KG1 (cell line): Measurements from ENCODE around the gene ITIH3.

Experiments used
- DNase-seq: peaks from one replicate; lab custom pipeline; 2025; lab: John Stamatoyannopoulos, UW

Gene ITIH3

DNA sequence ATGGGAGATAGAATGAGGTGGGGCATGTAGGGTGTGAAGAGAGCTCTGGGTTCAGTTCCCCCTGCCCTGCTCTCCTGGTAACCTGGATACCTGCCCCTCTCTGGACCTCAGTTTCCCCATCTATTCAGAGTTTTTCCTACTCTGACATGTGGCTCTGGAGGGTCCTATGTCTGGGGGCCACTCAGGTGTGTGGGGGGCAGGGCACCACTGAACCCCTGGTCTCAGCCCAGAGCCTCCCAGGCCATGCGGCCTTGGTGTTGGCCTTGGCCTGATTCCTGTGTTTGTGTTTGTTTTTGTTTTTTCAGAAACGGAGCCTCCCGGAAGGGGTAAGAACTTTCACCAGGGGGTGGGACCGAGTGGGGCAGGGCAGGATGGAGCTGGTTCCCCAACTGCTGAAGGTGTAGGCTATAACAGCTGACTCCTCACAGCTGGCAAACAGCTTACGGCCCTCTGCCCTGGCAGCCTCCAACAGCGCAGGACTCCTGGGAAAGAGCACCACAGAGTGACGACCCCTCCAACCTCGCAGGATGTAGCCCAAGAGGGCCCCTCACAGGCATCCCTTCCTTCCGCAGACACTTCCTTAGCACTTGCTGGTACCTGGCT, 803 bp downstream of the ITIH3 start:
- no peak for DNase-seq

DNA sequence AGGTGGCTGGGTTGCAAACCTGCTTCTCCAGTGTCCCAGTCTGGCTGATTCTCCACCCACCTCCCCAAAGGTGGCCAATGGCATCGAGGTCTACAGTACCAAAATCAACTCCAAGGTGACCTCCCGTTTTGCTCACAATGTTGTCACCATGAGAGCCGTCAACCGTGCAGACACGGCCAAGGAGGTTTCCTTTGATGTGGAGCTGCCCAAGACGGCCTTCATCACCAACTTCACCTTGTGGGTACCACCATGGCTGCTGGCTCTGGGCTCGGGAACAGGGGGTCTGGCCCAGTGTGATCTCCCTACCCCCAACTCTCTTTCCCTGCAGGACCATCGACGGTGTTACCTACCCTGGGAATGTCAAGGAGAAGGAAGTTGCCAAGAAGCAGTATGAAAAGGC, 1.8 kb downstream of the ITIH3 start:
- DNase-seq: no peak

DNA sequence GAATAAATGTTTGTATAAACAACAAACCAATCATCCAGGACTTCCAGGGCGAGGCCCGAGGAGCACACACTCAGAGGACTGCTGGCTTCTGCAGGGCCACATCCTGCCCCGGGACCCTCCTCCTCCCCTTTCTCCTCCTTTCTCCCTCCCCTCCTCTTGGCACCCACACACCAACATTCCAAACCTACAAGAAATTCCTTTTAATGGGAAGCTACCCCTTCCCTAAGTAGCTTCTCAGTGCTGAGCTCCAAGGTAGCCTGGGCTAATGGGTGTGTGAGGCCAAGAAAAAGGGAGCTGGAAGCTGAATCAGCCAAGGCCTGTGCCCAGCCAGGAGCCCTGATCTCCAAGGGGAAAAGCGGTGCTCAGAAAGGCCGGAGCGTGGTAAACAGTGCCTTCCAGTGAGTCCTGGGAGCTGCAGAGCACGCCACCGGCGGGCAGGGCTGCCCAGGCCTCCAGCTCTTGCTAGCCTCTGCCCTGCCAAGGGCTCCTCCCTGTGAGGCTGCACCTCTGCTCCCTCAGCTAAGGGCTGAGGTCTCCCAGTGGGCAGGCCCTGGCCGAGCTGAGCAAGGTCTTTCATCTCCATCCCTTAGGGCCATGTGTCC, 3.9 kb downstream of the ITIH3 start:
- no peak for DNase-seq

DNA sequence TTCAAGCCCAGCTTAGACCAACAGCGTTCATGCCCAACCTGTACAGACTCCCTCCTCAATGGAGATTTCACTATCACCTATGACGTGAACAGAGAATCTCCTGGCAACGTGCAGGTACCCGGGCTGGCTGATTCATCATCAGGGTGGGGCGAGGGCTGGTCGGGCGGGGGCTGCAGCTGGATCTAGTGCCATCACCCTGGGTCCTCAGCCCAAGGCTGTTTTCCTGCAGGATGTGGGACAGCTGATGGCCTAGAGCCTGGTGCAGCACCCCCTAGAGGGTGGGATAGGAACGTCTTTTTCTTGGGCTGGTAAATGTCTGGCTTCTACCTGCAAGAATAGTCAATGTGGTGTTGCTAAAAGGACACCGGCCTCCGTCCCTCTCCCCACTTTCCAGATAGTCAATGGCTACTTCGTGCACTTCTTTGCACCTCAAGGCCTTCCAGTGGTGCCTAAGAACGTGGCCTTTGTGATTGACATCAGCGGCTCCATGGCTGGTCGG, 4.4 kb downstream of the ITIH3 start:
- no peak for DNase-seq

DNA sequence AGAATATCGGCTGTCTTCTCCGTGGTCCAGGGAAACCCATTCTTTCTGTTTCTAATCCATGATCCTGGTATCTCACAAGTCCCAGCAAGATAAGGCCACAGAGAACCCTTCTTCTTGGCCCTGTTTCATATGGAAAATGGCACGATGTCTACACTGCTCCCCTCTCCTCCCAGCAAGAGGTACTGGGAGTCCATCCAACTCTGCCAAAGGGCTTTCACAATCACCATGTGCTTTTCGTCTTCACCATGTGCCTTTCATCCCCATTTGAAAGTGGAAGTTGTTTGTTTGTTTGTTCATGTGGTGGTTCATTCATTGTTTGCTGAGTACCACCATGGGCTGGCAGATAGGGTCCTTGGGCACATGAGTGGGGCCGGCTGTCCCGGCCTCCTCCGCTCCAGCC, 5.5 kb downstream of the ITIH3 start:
- no peak for DNase-seq

DNA sequence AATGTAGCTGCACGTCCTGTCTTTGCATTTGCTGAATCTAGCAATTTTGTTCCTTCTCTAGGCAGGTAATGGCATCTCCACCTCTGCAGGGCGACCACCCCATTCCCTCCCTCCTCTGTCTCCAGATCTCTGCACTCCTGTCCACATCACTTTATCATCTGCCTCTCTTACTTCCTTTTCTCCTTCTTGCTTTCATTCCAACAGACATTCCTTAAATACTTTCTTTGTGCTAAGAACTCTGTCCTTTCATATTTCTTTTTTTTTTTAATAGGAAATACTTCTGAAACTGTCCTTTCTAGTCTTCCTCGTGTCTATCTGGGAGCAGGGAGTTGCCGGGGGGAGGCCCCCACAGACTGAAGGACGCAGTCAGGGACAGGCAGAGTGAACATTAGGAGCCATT, 7.2 kb downstream of the ITIH3 start:
- no peak for DNase-seq

DNA sequence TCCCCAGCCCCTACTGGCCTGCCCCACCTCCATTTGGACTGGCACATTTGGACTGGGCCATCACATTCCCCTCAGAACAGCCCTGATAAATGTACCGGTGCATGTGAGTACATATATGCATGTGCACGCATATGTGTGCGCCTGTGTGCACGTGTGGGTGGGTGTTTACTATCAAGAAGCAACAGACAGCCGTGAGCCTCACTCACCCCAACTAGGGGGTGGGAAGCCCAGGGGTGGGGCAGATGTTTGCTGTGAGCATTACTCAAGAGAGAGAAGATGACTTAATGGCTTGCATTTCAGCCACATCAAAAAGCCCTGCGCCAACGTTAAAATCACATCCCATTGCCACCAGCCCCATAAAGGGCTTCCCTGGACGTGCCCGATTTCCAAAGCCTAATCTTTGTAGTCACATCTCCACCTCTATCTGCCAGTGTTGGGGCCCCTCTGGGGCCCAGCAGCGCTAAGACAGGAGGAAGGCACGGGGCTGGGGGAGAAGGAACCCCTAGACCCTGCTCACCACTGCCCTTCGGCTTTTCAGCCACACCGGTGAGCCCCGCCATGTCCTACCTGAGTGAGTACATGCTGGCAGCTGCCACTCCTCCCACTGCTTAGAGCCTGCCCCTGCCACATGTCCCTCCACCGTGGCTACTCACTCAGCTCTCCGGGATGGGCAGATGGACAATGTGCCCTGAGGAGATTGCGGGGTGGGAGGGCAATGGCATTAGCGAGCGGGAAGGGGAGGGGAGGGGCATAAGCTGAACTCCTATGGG, 10.9 kb downstream of the ITIH3 start:
- no peak for DNase-seq

DNA sequence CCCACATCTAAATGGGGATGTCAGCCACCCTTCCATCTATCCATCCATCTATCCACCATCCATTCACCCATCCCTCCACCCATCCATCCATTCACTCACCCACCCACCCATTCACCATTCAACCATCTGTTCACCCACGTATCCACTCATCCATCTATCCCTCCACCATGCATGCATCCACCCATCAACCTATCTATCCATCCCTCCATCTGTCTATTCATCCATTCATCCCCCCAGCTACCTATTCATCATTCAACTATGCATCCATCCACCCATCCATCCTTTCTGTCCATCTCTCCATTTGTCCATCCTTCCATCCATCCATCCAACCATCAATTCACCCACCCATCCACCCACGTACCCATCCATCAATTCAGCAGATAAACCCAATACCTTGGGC, 14.6 kb downstream of the ITIH3 start:
- no peak for DNase-seq

DNA sequence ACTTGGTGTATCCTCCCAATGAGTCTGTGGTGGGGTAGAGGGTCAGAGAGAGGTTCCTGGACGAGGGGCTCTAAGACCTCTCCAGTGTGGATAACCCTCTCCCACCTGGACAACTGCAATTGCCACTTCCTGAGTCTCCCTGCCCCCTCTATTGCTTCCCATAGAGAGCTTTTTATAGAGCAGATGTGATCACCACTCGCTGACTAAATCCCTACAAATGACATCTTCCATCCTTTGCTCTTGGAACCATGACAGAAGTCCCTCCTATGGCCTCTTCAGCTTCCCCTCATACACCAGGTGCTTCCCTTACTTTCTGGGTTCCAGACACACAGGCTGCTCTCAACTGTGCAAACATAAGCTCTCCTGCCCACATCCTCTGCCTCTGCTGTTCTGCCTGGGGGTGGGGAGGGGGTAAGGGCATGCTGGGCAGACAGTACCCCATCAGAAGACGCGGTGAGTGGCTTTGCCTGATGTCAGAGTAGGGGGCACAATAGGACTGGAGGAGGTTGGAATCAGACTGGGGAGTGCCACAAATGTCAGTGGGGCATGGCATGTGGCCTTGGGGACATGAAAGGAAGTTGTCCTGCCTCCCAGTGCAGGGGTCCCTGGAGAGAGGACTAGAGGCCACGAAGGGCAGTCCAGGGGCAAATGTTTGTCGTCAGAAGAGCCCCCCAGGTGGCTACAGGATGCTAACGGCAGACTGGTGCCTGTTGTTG, 15.2 kb downstream of the ITIH3 start:
- no peak for DNase-seq

DNA sequence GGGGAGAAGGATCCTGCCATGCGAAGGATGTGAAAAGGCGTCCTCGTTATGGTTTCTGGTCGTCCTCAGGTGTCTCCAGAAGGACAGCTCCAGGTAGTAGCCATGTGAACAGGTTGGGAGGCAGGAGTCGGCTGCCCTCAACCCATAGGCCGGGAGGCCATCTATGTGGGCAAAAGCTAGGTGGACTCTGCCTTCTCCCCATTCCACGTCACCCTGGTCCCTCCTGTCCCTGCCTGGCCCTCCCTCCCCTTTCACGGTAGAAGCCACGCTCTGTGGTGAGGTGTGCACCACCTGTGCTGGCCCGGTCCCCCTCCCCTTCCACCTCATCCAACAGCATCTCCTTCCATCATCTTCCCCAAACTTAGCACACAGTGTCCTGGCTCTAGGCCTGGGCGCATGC, 16.3 kb downstream of the ITIH3 start:
- no peak for DNase-seq

DNA sequence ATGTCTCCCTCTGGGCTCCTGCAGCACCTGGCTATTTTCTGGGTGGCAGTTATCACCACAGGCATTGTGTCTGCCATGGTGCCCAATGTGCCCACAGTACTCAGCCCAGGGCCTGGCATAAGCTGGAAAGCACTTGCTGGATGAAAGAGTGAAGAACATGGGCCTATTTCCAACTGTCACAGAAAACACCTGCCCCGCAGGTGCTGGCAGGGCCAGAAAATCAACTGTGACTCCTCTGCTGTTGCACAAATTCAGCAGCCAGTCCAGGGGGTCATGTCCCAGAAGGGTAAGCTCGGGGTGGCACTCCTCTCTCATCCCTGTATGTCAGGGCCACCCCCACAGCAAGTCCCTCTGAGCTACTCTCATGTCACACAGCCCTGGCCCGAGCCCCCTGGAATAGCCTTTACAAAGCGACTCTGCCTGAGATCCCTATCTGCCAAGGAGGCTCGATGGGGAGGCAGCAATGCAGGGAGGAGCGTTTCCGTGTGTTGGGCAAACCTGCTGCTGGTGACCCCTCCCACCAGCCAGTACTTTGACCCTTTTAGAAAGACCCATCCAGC, 16.9 kb downstream of the ITIH3 start:
- no peak for DNase-seq

DNA sequence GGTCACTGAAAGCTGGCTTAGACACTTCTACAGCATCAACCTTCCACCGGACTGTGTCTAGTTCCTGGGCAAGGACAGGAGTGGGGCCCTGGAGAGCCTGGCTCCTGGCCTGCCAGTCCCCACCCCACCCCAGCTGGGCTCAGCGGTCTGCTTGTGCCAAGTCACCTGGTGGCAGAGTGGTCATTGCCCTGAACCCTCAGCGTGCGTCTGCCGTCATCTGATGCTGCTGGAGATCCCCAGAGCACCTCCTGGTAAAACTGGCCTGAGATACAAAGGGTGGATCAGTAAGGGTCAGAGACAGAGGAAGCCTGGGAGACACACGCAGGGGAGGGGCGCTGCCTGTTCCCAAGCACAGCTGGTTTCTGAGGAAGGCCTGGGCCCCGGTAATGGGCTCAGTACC, 19.2 kb downstream of the ITIH3 start:
- no peak for DNase-seq

DNA sequence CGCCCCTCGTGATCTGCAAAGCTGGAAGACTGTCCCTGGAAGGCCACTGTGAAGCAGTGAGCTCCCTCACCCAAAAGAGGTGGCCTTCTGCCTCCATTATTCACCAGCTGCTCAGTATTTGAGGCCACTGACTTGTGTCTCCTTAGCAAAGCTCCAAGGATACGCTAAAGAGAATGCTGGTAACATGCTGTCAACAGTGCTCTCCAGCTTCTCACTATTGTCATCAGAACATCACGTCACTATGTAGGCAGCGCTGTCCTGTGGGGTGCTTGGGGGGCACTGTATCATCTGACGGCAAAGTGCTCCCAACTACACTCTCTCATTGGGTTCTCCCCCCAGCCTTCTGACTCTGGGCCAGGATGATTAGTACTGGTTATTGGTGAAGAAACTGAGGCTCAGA, 21.6 kb downstream of the ITIH3 start:
- DNase-seq: no peak

DNA sequence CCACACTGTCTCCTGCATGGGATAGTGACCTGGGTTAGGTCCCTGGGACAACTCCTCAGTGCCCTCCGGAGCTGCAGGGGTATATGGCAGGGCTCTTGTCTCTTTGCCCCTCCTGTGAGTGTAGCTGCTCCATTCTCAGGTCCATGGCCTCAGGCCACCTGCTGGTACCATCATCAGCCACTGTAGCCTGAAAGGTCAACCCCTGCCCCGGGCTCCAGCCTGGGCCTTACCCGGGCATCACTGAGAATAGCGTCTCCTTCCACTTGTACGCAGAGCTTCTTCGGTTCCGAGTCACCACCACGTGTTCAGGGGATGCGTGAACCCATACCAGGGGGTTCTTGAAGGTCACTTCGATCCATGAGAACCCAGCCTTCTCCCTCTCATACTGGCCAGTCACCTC, 22.1 kb downstream of the ITIH3 start:
- no peak for DNase-seq

DNA sequence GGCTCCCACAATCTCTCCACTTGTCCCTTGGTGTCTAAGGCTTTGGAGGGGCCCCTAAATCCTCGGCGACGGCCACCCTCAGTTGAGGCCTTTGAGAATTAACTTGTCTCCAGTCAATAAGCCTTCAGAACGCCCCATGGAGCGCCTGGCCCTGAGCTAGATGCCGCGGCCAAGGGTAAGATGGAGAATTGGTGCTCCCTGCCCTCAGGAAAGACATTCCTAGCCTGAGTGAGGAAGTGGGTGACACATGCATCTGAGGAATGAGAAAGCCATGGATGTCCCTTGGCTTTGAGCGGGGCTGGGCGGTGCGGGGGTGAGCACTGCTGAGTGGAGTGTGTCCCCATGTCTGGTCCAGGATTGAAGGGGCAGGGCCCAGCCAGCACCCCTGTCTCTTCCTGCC, 22.6 kb downstream of the ITIH3 start:
- no peak for DNase-seq

DNA sequence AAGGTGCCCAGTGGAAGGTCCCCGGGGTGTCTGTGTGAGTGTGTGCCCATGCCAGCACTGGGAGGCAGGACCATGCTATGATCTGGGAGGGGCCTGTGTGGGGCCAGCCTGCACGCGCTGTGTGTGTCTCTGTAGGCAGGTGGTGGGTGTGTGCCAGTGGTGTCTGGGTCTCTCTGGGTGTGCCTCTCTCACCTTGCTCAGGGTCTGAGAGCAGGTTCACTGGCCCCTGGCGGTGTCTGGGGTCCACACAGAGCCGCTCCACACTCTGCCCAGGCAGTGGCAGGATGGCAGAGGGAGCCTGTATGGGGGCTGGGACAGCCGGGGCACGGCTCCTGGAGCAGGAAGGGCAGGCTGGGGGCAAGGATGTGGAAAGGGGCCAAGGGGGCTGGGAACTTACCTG, 23.3 kb downstream of the ITIH3 start:
- no peak for DNase-seq

DNA sequence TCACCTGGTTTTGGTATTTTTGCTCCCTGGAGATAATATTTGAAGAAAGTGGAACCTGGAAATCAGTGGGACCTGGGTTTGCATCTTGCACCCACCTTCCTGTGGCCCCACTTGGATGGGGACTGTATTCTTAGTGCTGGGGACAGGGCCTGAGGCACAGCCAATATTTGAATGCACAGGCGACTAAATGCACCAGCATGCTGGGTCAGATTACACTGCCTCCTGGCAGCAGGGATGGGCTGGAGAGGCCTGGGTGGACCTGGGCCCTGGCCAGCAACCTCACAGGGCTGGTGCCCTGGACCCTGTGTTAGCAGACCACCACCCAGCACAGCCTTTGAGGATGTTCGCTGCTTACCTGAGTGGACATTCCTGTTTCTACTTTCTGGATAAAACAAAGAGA, 25.3 kb downstream of the ITIH3 start:
- no peak for DNase-seq

DNA sequence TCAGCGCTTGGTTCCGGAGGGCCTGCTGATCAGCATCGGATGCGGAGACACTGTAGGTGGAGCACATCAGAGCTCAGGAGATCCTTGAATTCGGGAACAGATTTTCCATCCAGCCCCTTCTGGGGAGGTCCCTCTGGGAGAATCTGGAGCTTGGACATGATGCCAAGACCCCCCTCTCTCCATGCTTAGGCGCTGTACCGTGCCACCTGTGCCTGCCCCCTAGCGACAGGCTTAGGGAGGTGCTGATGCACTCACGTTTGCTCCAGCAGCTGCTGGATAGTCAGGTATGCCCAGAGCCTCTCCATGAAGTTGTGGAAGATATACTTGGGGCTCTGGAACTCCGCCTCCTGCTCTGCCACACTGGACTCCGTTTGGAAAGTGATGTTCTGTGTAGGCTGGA, 26.1 kb downstream of the ITIH3 start:
- no peak for DNase-seq

DNA sequence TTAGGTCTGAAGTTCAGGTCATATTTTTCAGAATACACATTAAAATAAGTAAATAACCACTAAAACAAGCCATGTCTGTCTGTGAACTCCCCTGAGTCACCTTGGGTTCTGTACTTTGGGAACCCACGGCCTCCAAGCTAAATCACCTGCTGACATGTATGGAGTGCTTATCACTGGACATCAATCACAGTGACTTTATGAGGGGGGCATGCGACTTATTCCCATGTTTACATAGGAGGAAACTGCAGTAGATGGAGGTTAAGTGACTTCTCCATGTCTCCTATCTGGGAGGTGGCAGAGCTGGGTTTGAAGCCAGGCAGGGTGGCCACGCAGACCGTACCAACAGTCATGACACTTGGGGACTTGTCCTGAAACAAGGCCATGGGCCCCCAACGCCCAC, 27.8 kb downstream of the ITIH3 start:
- no peak for DNase-seq

DNA sequence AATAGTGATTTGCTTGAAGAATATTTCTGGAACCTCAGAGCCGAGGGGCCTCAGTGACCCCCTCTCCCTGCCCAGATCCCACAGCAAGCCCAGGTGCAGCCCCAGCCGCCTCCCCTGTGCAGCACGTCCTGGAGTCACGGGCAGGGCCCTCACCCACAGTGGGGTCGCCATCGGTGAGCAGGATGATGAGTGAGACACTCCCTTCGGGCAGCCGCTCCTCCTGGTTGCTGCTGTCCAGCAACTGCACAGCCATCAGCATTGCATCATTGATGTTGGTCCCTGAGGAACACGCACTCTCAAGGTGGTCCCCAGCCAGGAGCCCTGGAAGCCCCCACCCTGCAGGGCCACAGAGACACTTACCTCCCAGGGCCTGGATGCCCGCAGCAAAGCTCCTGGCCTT, 29.4 kb downstream of the ITIH3 start:
- no peak for DNase-seq

DNA sequence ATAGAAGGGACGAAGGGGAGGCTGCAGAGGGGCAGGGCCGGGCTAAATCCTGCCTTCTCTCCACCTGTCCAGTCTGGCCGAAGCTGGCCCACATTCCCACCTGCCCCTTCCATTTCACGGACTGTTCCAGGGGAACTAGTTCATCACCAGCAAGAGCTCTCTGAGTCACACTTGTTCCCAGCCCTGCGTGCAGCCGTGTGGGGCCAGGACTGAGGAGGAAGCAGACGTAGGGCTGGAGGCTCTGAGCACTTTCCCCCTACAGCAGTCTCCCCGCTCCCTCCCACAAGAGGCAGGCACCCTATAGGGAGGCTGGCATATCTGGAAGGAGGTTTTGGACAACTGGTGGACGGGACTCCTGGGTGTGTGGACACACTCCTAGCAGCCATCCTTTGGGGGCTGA, 32.8 kb downstream of the ITIH3 start:
- no peak for DNase-seq

DNA sequence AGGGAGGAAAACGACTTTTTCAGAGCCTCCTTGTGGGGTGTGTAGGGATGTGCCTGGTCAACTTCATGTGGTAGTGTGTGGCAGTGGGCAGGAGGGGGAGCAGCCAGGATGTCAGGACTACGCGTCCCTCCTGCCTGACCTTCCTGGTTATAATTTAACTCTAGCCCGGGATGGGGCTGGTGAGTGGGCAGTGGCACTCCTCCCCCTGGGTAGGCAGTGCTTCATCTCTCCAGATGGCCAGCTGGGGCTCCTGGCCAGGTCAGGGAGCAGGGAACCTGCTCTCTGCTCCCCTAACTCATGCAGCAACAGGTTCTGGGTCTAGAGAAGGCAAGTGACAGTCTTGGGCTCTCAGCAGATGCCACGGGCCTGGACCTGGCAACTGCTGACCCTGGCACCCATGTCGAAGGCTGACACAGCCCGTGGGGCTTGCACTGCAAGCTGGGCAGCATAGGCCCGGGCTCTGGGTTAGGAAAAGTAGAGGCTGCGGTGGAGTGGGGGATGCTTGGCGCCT, 33.3 kb downstream of the ITIH3 start:
- no peak for DNase-seq
